ENCODE results near the gene GCH1. TPM values are rescaled to one million over a fixed set of nuclear protein-coding genes. Genes with fewer than 3 reads are reported as not detected.

The GCH1 gene
- total RNA-seq, 1 donor from 2014 or later: 17.2 TPM

- H3K4me1 Mint-ChIP-seq: peaks cover 21% of the 10 kb centered on the region
- no peaks in the 10 kb centered on the region for H3K36me3 Mint-ChIP-seq (ENCODE audit: low read depth)
- peak overlapping the region; percentile 0 for H3K27ac Mint-ChIP-seq
- no peak for DNase-seq
- no peak for ATAC-seq (ENCODE audit: low read depth)
- CTCF ChIA-PET: no interaction called here
- H3K4me3 Mint-ChIP-seq: no peak overlapping the region
- intact Hi-C loops (cut with micrococcal nuclease): no loop called here
- no peaks in the 10 kb centered on the region for H3K9me3 Mint-ChIP-seq
- POLR2A ChIA-PET: no interaction called here
- no peak for TF ChIP-seq CTCF (IDR thresholded peaks at IDR 0.05)
- H3K27me3 Mint-ChIP-seq: no peaks in the 10 kb centered on the region
These were observed 6.9 kb downstream of the GCH1 start for GRCh38 chr14:54895683-54896082.

- no peak for TF ChIP-seq CTCF (IDR thresholded peaks at IDR 0.05)
- intact Hi-C loops (cut with micrococcal nuclease): no loop called here
- Mint-ChIP-seq H3K36me3 (ENCODE audit: low read depth) (no peaks in the 10 kb centered on the region), H3K27ac (peak overlapping the region; percentile 0), H3K4me1 (peaks cover 23% of the 10 kb centered on the region), H3K9me3 (no peaks in the 10 kb centered on the region), H3K27me3 (no peaks in the 10 kb centered on the region), H3K4me3 (no peak overlapping the region)
- no peak for DNase-seq
- no peak for ATAC-seq (ENCODE audit: low read depth)
- POLR2A ChIA-PET: no interaction called here
- CTCF ChIA-PET: interaction anchor here (1.6 kb wide), 1 partner anchor 112 kb away, joined by 3 read pairs; no protein-coding TSS in a partner anchor
These were observed 7.6 kb downstream of the GCH1 start for GRCh38 chr14:54894995-54895394.

GRCh38 chr14:54893151-54893760, 9.4 kb downstream of the GCH1 start:
- intact Hi-C loops (cut with micrococcal nuclease): loop anchor here (1.0 kb wide), 4 partner anchors 9 to 329 kb away; partner anchors contain the start of gene GCH1
- Mint-ChIP-seq H3K9me3 (no peaks in the 10 kb centered on the region), H3K4me1 (peaks cover 33% of the 10 kb centered on the region), H3K36me3 (ENCODE audit: low read depth) (no peaks in the 10 kb centered on the region), H3K4me3 (no peak overlapping the region), H3K27me3 (no peaks in the 10 kb centered on the region), H3K27ac (no peak overlapping the region)
- CTCF ChIA-PET: interaction anchor here (0.6 to 2.9 kb wide), 10 partner anchors 9 to 329 kb away, joined by 3 to 14 read pairs (median 4); partner anchors contain the start of gene GCH1
- POLR2A ChIA-PET: interaction anchor here (1.1 to 1.7 kb wide), 2 partner anchors 9 to 12 kb away, joined by 3 to 4 read pairs; partner anchors contain the start of gene GCH1
- DNase-seq (no peak), ATAC-seq (ENCODE audit: low read depth) (peak; percentile 79)
- peak; percentile 79 for TF ChIP-seq CTCF (IDR thresholded peaks at IDR 0.05)

- Mint-ChIP-seq H3K9me3 (no peaks in the 10 kb centered on the region), H3K27me3 (no peaks in the 10 kb centered on the region), H3K4me3 (no peak overlapping the region), H3K4me1 (peaks cover 40% of the 10 kb centered on the region), H3K27ac (peak overlapping the region; percentile 54), H3K36me3 (ENCODE audit: low read depth) (no peaks in the 10 kb centered on the region)
- DNase-seq (no peak), ATAC-seq (ENCODE audit: low read depth) (no peak)
- TF ChIP-seq CTCF (IDR thresholded peaks at IDR 0.05): no peak
- intact Hi-C loops (cut with micrococcal nuclease): no loop called here
- POLR2A ChIA-PET: interaction anchor here (0.6 to 1.7 kb wide), 3 partner anchors 10 to 24 kb away, joined by 4 to 6 read pairs (median 4); partner anchors contain the start of gene GCH1
- CTCF ChIA-PET: interaction anchor here (0.6 to 2.9 kb wide), 5 partner anchors 10 to 109 kb away, joined by 4 to 14 read pairs (median 4); no protein-coding TSS in a partner anchor
These were observed 11.0 kb downstream of the GCH1 start for GRCh38 chr14:54891471-54892245.

GRCh38 chr14:54890788-54891187, 11.8 kb downstream of the GCH1 start:
- TF ChIP-seq CTCF (IDR thresholded peaks at IDR 0.05): no peak
- no peaks in the 10 kb centered on the region for H3K27me3 Mint-ChIP-seq
- H3K36me3 Mint-ChIP-seq (ENCODE audit: low read depth): no peaks in the 10 kb centered on the region
- intact Hi-C loops (cut with micrococcal nuclease): loop anchor here (1.0 kb wide), 1 partner anchor 8 kb away; no protein-coding TSS in a partner anchor
- H3K9me3 Mint-ChIP-seq: no peaks in the 10 kb centered on the region
- H3K27ac Mint-ChIP-seq: peak overlapping the region; percentile 68
- DNase-seq (no peak), ATAC-seq (ENCODE audit: low read depth) (peak; percentile 71)
- CTCF ChIA-PET: interaction anchor here (0.6 to 1.8 kb wide), 3 partner anchors 9 to 325 kb away, joined by 4 to 8 read pairs (median 4); no protein-coding TSS in a partner anchor
- POLR2A ChIA-PET: interaction anchor here (0.6 to 1.2 kb wide), 3 partner anchors 9 to 25 kb away, joined by 4 to 6 read pairs (median 6); no protein-coding TSS in a partner anchor
- H3K4me1 Mint-ChIP-seq: peaks cover 43% of the 10 kb centered on the region
- H3K4me3 Mint-ChIP-seq: no peak overlapping the region

Measured in activated B cell treated with CpG ODN at 0.5 μM for 24 hours (primary cell).